Tibial nerve (tissue), 4 donors: ENCODE results near the gene TOX2. TPM values are rescaled to one million over a fixed set of nuclear protein-coding genes. Genes with fewer than 3 reads are reported as not detected.

ENCODE experiments used
- DNase-seq, 2 donors: peaks; one replicate each; pipeline ENCODE4 v3.0.0-alpha.2; 2019; ENCODE audit warnings: low spot score in 2 of 2
- H3K27ac ChIP-seq, 4 donors: fragments of 200-600 bp; sonication (generic) in 3 of 4; one replicate each; pipeline ENCODE4 v1.5.1; 2017 to 2019; ENCODE audit warnings: mild to moderate bottlenecking in 1 of 4
- H3K27me3 ChIP-seq, 2 donors: fragments of 200-600 bp; sonication (generic) in 1 of 2; one replicate each; pipeline versions ENCODE4 v1.5.1 to v1.6.0; 2017 to 2019
- H3K36me3 ChIP-seq, 3 donors: fragments of 200-600 bp; sonication (generic); one replicate each; pipeline ENCODE4 v1.5.1; 2018 to 2019
- H3K4me1 ChIP-seq, 4 donors: fragments of 200-600 bp; sonication (generic) in 3 of 4; one replicate each; pipeline ENCODE4 v1.5.1; 2017 to 2019
- H3K4me3 ChIP-seq, 4 donors: fragments of 200-600 bp; sonication (generic) in 3 of 4; one replicate each; pipeline ENCODE4 v1.5.1; 2017 to 2019; ENCODE audit warnings: mild to moderate bottlenecking in 1 of 4, moderate library complexity in 1 of 4
- H3K9me3 ChIP-seq, 4 donors: fragments of 200-600 bp; sonication (generic) in 3 of 4; one replicate each; pipeline ENCODE4 v1.5.1; 2017 to 2019
- EP300 ChIP-seq, 2 donors: sonication (generic); formaldehyde crosslinking; IDR thresholded peaks; one replicate each; pipeline ENCODE4 v1.6.1; 2017; ENCODE audit warnings: antibody characterized with exemption in 2 of 2, mild to moderate bottlenecking in 1 of 2
- POLR2A ChIP-seq, 2 donors: fragments of 450-650 bp; IDR thresholded peaks; one replicate each; pipeline ENCODE4 v1.6.1; 2017; ENCODE audit warnings: antibody characterized with exemption in 2 of 2, mild to moderate bottlenecking in 2 of 2, moderate library complexity in 2 of 2
- WGBS, 2 donors: methylation state at CpG; one replicate each; pipeline ENCODE4 v1.1.5; 2018; 5-methylcytosine and 5-hydroxymethylcytosine counted together
- small RNA-seq: library from RNA; depleted of rRNA; stranded (forward); fragments of <200 nt; gene quantifications from one replicate; pipeline ENCODE3, GENCODE V24; 2016
- total RNA-seq, 4 donors: library from RNA; depleted of rRNA; stranded (reverse); fragments of >200 nt; gene quantifications; one replicate each; pipeline ENCODE4 v1.1.0, GENCODE V29; 2016
- TF ChIP-seq, protein P1 (sequence below), 5 experiments: fragments of 200-600 bp in 3 of 5; fragments of 450-650 bp in 2 of 5; sonication (generic) in 3 of 5; IDR thresholded peaks; one replicate each; pipeline ENCODE4 v1.5.1; 2016 to 2019; ENCODE audit warnings: antibody characterized with exemption in 5 of 5, mild to moderate bottlenecking in 3 of 5, moderate library complexity in 2 of 5

The TOX2 gene
- total RNA-seq, 4 donors from 2014 or later = 1.3 to 3.3 (median 1.9) TPM

DNA sequence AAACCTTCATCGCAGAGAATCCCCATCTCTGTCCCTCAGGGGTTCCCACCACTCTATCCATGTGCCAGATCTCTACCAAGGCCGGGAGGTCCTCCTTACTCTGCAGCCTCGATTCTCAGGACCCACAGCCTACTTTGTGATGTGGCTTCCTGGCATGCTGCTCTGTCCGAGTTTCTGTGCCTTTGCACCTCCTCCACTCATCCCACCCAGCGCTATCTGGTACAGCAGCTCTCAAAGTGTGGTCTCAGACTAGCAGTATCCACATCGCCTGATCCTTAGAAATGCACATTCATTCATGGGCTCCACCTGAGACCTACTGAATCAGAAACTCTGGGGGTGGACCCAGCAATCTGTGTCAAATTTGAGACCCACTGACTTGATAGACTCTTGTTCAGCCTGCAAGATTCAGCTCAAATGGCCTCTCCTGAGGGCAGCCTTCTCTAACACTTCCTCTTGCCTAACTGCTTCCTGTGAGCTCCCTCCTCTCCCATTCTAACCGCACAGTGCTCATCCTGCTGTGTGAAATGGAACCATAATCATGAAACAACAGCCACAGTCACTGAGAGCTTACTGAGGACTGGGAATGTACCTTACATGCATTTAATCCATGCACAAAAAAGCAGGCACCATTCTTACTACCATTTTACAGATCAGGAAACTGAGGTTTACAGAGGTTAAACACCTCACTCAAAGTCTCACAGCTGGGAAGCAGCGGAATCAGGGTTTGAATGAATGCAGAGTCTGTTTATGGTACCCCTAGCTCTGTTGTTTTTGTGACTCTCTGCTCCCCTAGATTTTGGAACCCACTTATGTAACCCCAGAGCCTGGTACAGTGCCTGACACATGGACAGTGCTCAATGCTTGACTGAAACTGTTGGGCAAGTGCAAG is 202.9 kb downstream of the TOX2 start:
- H3K9me3 ChIP-seq = no peaks in the 10 kb centered on the region
- 80 to 90% methylated on average over 8 of the region's 8 CpGs for WGBS, 2 donors
- TF ChIP-seq, protein P1, sequence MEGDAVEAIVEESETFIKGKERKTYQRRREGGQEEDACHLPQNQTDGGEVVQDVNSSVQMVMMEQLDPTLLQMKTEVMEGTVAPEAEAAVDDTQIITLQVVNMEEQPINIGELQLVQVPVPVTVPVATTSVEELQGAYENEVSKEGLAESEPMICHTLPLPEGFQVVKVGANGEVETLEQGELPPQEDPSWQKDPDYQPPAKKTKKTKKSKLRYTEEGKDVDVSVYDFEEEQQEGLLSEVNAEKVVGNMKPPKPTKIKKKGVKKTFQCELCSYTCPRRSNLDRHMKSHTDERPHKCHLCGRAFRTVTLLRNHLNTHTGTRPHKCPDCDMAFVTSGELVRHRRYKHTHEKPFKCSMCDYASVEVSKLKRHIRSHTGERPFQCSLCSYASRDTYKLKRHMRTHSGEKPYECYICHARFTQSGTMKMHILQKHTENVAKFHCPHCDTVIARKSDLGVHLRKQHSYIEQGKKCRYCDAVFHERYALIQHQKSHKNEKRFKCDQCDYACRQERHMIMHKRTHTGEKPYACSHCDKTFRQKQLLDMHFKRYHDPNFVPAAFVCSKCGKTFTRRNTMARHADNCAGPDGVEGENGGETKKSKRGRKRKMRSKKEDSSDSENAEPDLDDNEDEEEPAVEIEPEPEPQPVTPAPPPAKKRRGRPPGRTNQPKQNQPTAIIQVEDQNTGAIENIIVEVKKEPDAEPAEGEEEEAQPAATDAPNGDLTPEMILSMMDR (IDR thresholded peaks at IDR 0.05) = no peak
- TF ChIP-seq EP300 (IDR thresholded peaks at IDR 0.05) (no peak), POLR2A (IDR thresholded peaks at IDR 0.05) (no peak)
- peaks cover 0 to 24% of the 10 kb centered on the region in 2 donors for H3K27me3 ChIP-seq
- no peak for DNase-seq
- H3K27ac ChIP-seq = no peak overlapping the region
- no peaks in the 10 kb centered on the region for H3K36me3 ChIP-seq
- no peak overlapping the region for H3K4me3 ChIP-seq
- no peaks in the 10 kb centered on the region for H3K4me1 ChIP-seq

GRCh38 chr20:44118185-44119033 is 203.8 kb downstream of the TOX2 start:
- DNase-seq = no peak
- no peaks in the 10 kb centered on the region for H3K36me3 ChIP-seq
- H3K4me3 ChIP-seq = no peak overlapping the region
- TF ChIP-seq, protein P1 (IDR thresholded peaks at IDR 0.05) = no peak
- TF ChIP-seq EP300 (IDR thresholded peaks at IDR 0.05) (no peak), POLR2A (IDR thresholded peaks at IDR 0.05) (no peak)
- no peaks in the 10 kb centered on the region for H3K4me1 ChIP-seq
- H3K9me3 ChIP-seq = no peaks in the 10 kb centered on the region
- WGBS, 2 donors = 86 to 90% methylated on average over 9 of the region's 9 CpGs
- peaks cover 0 to 24% of the 10 kb centered on the region in 2 donors for H3K27me3 ChIP-seq
- no peak overlapping the region for H3K27ac ChIP-seq

Small RNAs within 50 kb of the gene (small RNA-seq; reads per million reads assigned to genes)
- not detected for gene RN7SL443P

Other genes starting within 250 kb of the TOX2 start
- gene MYBL2, start 247.7 kb upstream of the TOX2 start, total RNA-seq = not detected
- gene GTSF1L, start 187.8 kb upstream of the TOX2 start, total RNA-seq = not detected